Neuronal stem cell (in vitro differentiated cells): Measurements from ENCODE around the gene IMMP2L.

Experiments used
- DNase-seq: peaks from one replicate; pipeline ENCODE4 v3.0.0-alpha.2; 2013; ENCODE audit warnings: low spot score
- H2AFZ ChIP-seq: one replicate; pipeline ENCODE4 v1.6.1; 2013; ENCODE audit warnings: mild to moderate bottlenecking, low read length, inconsistent platforms
- H2AK5ac ChIP-seq: 2 replicates; pipeline ENCODE4 v1.6.1; 2013; ENCODE audit warnings: low read depth, mild to moderate bottlenecking, inconsistent platforms, low read length, moderate library complexity, mixed read lengths
- H2BK120ac ChIP-seq: 2 replicates; pipeline ENCODE4 v1.6.1; 2013; ENCODE audit warnings: low read depth, mild to moderate bottlenecking, inconsistent platforms, low read length, moderate library complexity, mixed read lengths
- H2BK12ac ChIP-seq: one replicate; pipeline ENCODE4 v1.6.1; 2013; ENCODE audit warnings: low read length, inconsistent platforms
- H2BK15ac ChIP-seq: 2 replicates; pipeline ENCODE4 v1.6.1; 2013; ENCODE audit warnings: mild to moderate bottlenecking, low read length, inconsistent platforms, mixed read lengths
- H2BK5ac ChIP-seq: one replicate; pipeline ENCODE4 v1.6.1; 2013; ENCODE audit warnings: inconsistent platforms, mild to moderate bottlenecking, low read length, moderate library complexity
- H3K14ac ChIP-seq: one replicate; pipeline ENCODE4 v1.6.1; 2013; ENCODE audit warnings: low read length, inconsistent platforms
- H3K18ac ChIP-seq: 2 replicates; pipeline ENCODE4 v1.6.1; 2013; ENCODE audit warnings: low read length, inconsistent platforms
- H3K23ac ChIP-seq: 2 replicates; pipeline ENCODE4 v1.6.1; 2013; ENCODE audit warnings: low read depth, mild to moderate bottlenecking, mixed read lengths, low read length, inconsistent platforms; ENCODE audit not compliant: poor library complexity
- H3K27ac ChIP-seq: replicated peaks from 3 replicates; pipeline ENCODE4 v1.5.1; 2013; ENCODE audit warnings: low read length, inconsistent platforms
- H3K27me3 ChIP-seq, 3 experiments: 2 replicates each; pipeline ENCODE4 v1.6.1; 2013; ENCODE audit warnings: low read length in 3 of 3, mild to moderate bottlenecking in 2 of 3, inconsistent platforms in 1 of 3, low read depth in 1 of 3, mixed read lengths in 1 of 3, moderate library complexity in 1 of 3; ENCODE audit not compliant: control insufficient read depth in 3 of 3, insufficient read depth in 3 of 3
- H3K36me3 ChIP-seq, 2 donors: replicated peaks in 1 of 2; 2 replicates each; pipeline ENCODE4 v1.6.1; 2013; ENCODE audit warnings: low read length in 2 of 2; ENCODE audit not compliant: control insufficient read depth in 2 of 2, insufficient read depth in 2 of 2
- H3K4ac ChIP-seq: 2 replicates; pipeline ENCODE4 v1.6.1; 2013; ENCODE audit warnings: inconsistent platforms, mild to moderate bottlenecking, low read length, moderate library complexity
- H3K4me1 ChIP-seq, 2 donors: 1 replicate in 1 of 2; 2 replicates in 1 of 2; pipeline ENCODE4 v1.6.1; 2013; ENCODE audit warnings: low read length in 2 of 2, low read depth in 1 of 2; ENCODE audit not compliant: control insufficient read depth in 2 of 2, insufficient read depth in 1 of 2
- H3K4me2 ChIP-seq: one replicate; pipeline ENCODE4 v1.6.1; 2013; ENCODE audit warnings: mild to moderate bottlenecking, low read length, inconsistent platforms; ENCODE audit not compliant: insufficient read depth, poor library complexity, severe bottlenecking
- H3K4me3 ChIP-seq, 2 donors: 2 replicates each; pipeline ENCODE4 v1.5.1; 2013; ENCODE audit warnings: low read length in 2 of 2, mild to moderate bottlenecking in 2 of 2, inconsistent platforms in 1 of 2, moderate library complexity in 1 of 2
- H3K79me1 ChIP-seq: one replicate; pipeline ENCODE4 v1.6.1; 2013; ENCODE audit warnings: low read depth, mild to moderate bottlenecking, inconsistent platforms, low read length, moderate library complexity
- H3K9ac ChIP-seq: one replicate; pipeline ENCODE4 v1.6.1; 2013; ENCODE audit warnings: mild to moderate bottlenecking, low read depth, low read length, inconsistent platforms; ENCODE audit not compliant: poor library complexity
- H3K9me3 ChIP-seq, 2 donors: replicated peaks in 1 of 2; 2 replicates each; pipeline versions ENCODE3 to v1.6.1; 2013; ENCODE audit warnings: low read length in 2 of 2, mild to moderate bottlenecking in 2 of 2, inconsistent platforms in 1 of 2, low read depth in 1 of 2, mixed read lengths in 1 of 2, moderate library complexity in 1 of 2; ENCODE audit not compliant: control insufficient read depth in 2 of 2, insufficient read depth in 1 of 2
- H4K8ac ChIP-seq: one replicate; pipeline ENCODE4 v1.6.1; 2013; ENCODE audit warnings: low read depth, mild to moderate bottlenecking, inconsistent platforms, low read length, moderate library complexity
- H4K91ac ChIP-seq: one replicate; pipeline ENCODE4 v1.6.1; 2013; ENCODE audit warnings: low read length, low read depth, mild to moderate bottlenecking, inconsistent platforms; ENCODE audit not compliant: poor library complexity
- WGBS, 2 donors: extraction: QIAGEN DNeasy Blood & Tissue Kit; methylation state at CpG; one replicate each; pipeline ENCODE4 v1.1.7; 2013; ENCODE audit warnings: missing lambda C conversion rate in 2 of 2, mixed read lengths in 1 of 2; ENCODE audit not compliant: insufficient read length in 2 of 2, insufficient replicate concordance in 1 of 2; ENCODE audit errors: extremely low coverage in 2 of 2; 5-methylcytosine and 5-hydroxymethylcytosine counted together

The IMMP2L gene

DNA sequence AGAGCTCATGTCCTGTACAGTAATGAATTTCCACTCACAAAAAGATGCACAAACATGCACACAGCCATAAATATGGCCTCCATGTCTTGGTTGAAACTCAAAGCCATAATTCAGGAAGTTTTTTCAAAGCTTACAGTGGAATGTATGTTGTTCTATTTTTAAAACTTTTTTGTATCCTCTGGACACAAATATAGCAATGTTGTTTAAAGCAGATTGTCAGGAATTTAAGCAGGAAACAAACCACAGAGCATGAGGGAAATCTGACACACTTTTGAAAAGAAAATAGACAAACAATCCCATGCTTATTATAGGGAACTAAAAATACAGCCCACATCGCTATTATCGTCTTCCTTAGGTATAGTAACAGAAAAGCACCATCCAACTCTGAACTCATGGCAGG is 449.9 kb downstream of the IMMP2L start:
- no CpG with 5 or more reads among the region's 2 CpGs for WGBS, 2 donors
- no peaks in the 10 kb centered on the region for H3K27me3 ChIP-seq
- no peak overlapping the region for H3K4ac ChIP-seq
- no peak overlapping the region for H2AFZ ChIP-seq
- DNase-seq = no peak
- H3K14ac ChIP-seq = no peak overlapping the region
- H3K9me3 ChIP-seq = no peaks in the 10 kb centered on the region
- H2BK5ac ChIP-seq = no peak overlapping the region
- no peak overlapping the region for H3K4me2 ChIP-seq
- no peak overlapping the region for H3K9ac ChIP-seq
- no peak overlapping the region for H3K4me3 ChIP-seq
- no peak overlapping the region for H2AK5ac ChIP-seq
- no peaks in the 10 kb centered on the region for H3K79me1 ChIP-seq
- no peak overlapping the region for H3K18ac ChIP-seq
- H2BK15ac ChIP-seq = no peak overlapping the region
- no peak overlapping the region for H3K27ac ChIP-seq
- H2BK120ac ChIP-seq = no peak overlapping the region
- no peak overlapping the region for H4K8ac ChIP-seq
- peaks cover 0 to 8% of the 10 kb centered on the region in 2 donors for H3K4me1 ChIP-seq
- H3K36me3 ChIP-seq = no peaks in the 10 kb centered on the region
- no peak overlapping the region for H2BK12ac ChIP-seq
- no peak overlapping the region for H4K91ac ChIP-seq
- H3K23ac ChIP-seq = no peak overlapping the region

DNA sequence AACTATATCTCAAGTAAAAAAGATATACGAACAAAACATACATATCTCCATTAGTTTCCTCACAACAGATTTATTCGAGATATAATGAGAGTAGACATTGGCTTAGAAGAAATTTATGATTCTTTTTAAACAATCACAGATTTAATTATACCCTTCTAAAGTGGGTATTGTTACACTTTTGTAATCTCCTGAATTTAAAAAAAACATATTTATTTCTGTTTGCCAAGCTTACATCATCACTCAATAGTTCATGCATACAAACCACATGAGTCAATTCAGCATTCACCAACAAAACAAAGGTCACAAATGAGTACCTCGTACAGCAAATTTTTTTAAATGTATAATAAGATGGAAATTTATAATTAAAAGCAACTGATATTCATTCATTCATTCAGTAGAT is 453.8 kb downstream of the IMMP2L start:
- Histone ChIP-seq H3K18ac (no peak overlapping the region), H3K4me3 (no peak overlapping the region), H2BK120ac (no peak overlapping the region), H4K91ac (no peak overlapping the region), H3K79me1 (no peaks in the 10 kb centered on the region), H3K23ac (no peak overlapping the region), H2AK5ac (no peak overlapping the region), H3K27ac (no peak overlapping the region), H3K9me3 (no peaks in the 10 kb centered on the region), H3K9ac (no peak overlapping the region), H2BK15ac (no peak overlapping the region), H2AFZ (no peak overlapping the region), H3K14ac (no peak overlapping the region), H2BK5ac (no peak overlapping the region), H3K4me1 (peaks cover 0 to 14% of the 10 kb centered on the region in 2 donors), H2BK12ac (no peak overlapping the region), H4K8ac (no peak overlapping the region), H3K4ac (no peak overlapping the region), H3K36me3 (no peaks in the 10 kb centered on the region), H3K4me2 (no peak overlapping the region), H3K27me3 (no peaks in the 10 kb centered on the region)
- no CpG with 5 or more reads among the region's 3 CpGs for WGBS, 2 donors
- DNase-seq = no peak

DNA sequence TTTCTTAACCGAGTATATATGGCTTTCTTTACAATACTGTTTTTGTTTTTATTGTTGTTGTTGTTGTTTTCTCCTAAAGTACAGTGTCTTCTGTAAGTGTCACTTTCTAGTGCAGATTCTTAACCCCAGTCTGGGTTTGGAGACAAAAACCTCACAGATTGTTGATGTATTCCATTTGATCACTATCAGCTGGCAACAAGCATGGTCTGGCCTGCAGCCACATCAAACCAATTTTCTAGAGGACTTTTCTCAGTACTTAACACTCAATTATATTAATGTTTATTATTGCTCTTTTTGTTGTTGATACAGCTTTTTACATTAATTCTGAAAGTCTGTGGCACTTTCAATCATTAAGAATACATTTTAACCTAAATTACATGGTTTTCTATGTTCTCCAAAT is 454.3 kb downstream of the IMMP2L start:
- H2AK5ac ChIP-seq = no peak overlapping the region
- H3K4ac ChIP-seq = no peak overlapping the region
- H2BK15ac ChIP-seq = no peak overlapping the region
- no peak overlapping the region for H2BK120ac ChIP-seq
- no peak overlapping the region for H3K27ac ChIP-seq
- H3K4me3 ChIP-seq = no peak overlapping the region
- no peak overlapping the region for H4K91ac ChIP-seq
- H3K14ac ChIP-seq = no peak overlapping the region
- H4K8ac ChIP-seq = no peak overlapping the region
- H2BK12ac ChIP-seq = no peak overlapping the region
- H3K79me1 ChIP-seq = no peaks in the 10 kb centered on the region
- H3K27me3 ChIP-seq = no peaks in the 10 kb centered on the region
- no peak overlapping the region for H3K9ac ChIP-seq
- H2AFZ ChIP-seq = no peak overlapping the region
- no peak overlapping the region for H3K18ac ChIP-seq
- no peak overlapping the region for H3K4me2 ChIP-seq
- DNase-seq = no peak
- no peaks in the 10 kb centered on the region for H3K9me3 ChIP-seq
- H3K36me3 ChIP-seq = no peaks in the 10 kb centered on the region
- no peak overlapping the region for H3K23ac ChIP-seq
- peaks cover 0 to 11% of the 10 kb centered on the region in 2 donors for H3K4me1 ChIP-seq
- H2BK5ac ChIP-seq = no peak overlapping the region
- no CpG with 5 or more reads among the region's 1 CpG for WGBS, 2 donors

DNA sequence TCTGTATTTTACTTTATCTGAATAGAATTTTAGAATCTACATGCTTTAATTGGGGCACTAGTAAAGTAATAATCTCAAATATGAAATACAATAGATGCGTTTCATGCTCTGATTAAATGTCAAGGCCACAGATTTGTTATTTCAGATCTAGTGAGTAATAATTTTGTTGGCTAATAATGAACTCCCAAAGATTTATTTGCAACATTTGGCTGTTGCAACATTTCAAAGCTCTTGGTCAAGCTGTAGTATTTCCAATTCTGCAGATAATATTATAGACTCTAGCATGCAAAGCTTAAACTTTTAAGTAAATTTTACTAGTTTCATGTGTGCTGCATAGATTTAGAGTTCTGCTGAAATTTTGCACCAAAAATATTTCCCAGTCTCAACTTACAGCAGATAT is 454.7 kb downstream of the IMMP2L start:
- no peak for DNase-seq
- Histone ChIP-seq H3K23ac (no peak overlapping the region), H3K9me3 (no peaks in the 10 kb centered on the region), H2AK5ac (no peak overlapping the region), H2BK12ac (no peak overlapping the region), H3K9ac (no peak overlapping the region), H3K27ac (no peak overlapping the region), H3K4ac (no peak overlapping the region), H2AFZ (no peak overlapping the region), H4K8ac (no peak overlapping the region), H2BK5ac (no peak overlapping the region), H3K14ac (no peak overlapping the region), H3K36me3 (no peaks in the 10 kb centered on the region), H4K91ac (no peak overlapping the region), H3K4me1 (peaks cover 0 to 11% of the 10 kb centered on the region in 2 donors), H3K18ac (no peak overlapping the region), H2BK15ac (no peak overlapping the region), H3K4me3 (no peak overlapping the region), H3K4me2 (no peak overlapping the region), H3K79me1 (no peaks in the 10 kb centered on the region), H3K27me3 (no peaks in the 10 kb centered on the region), H2BK120ac (no peak overlapping the region)
- no CpG with 5 or more reads among the region's 1 CpG for WGBS, 2 donors
